HG03103 (cell line): ENCODE measurements around the gene EFNA2.
A peak's percentile ranks its signal among the peaks of the same experiment; 100 is the strongest.

Experiments
- ATAC-seq: cut with Tn5 transposase; IDR thresholded peaks from one replicate; pipeline ENCODE4 v1.9.1; 2021; ENCODE audit warnings: low read depth; ENCODE audit not compliant: unreplicated experiment

Gene EFNA2

GRCh38 chr19:1248786-1249297 lies 36.8 kb upstream of the EFNA2 start:
- peak; percentile 18 for ATAC-seq

DNA sequence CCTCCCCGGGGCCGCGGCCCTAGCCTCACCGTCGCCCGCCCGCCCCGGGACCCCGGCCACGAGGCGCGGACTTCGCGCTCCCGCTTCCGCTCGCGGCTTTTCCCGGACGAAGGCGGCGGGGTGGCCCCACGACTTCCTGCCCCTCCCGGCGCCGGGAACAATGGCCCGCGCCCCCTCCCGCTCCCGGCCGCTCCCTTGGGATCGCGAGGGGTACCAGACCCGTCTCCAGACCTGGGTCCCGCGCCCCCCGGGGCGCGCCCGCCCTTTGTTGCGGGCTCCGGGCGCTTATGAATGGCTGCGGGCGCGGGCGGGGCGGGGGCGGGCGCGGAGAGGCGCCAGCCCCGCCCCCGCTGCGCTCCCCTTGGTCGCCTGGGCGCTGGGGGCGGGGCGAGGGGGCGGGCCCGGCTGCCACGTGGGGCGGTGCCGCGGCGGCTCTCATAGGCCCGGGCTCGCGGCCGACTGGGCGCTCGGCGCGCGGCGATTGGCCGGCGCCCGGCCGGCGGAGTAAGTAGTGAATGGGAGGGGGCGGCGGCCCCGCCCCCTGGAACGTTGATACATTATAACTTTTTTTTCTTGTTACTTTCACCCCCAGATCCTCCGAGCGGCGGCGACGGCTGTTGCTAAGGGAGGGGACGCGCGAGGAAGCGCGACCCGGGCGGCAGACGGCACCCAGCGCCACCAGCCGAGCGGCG lies 36.2 kb upstream of the EFNA2 start:
- ATAC-seq: peak; percentile 37

GRCh38 chr19:1249990-1250436 lies 35.7 kb upstream of the EFNA2 start:
- no peak for ATAC-seq

- no peak for ATAC-seq
Measured at GRCh38 chr19:1250437-1251260, 35.0 kb upstream of the EFNA2 start.

- no peak for ATAC-seq
Measured at GRCh38 chr19:1251330-1252220, 34.1 kb upstream of the EFNA2 start.

GRCh38 chr19:1252221-1252820 lies 33.4 kb upstream of the EFNA2 start:
- ATAC-seq: no peak

DNA sequence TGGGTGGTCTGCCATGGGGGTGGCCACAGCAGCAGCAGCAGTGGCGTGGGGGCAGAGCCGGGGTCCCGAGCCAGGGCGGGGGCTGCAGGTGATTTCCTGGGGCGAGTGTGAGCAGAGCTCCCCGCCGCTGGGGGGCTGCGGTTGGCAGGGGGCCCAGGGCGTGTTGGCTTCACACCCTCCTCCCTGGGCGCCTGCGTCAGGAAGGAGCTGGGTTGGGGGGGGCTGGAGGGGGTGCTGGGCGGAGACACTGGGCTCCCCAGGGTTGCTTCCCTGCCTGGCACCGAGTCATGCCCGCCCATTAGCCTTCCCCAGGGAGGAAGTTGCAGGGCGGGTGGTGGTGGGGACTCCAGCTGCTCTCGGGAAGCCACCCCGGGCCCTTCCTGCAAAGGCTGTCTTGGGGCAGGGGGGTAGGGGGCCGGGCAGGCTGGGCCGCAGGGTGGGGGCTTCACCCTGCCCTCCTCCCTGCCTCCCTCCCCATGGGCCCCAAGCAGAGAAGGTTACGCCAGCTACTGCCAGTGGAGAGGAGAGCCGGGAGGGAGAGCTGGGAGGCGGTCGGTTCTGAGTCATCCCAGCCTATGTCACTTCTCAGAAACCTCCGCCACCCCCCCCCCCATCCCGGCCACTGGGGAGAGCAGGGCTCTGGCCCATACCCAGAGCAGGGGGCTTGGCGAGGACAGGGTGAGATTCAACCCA lies 32.7 kb upstream of the EFNA2 start:
- ATAC-seq: no peak

GRCh38 chr19:1253514-1254080 lies 32.1 kb upstream of the EFNA2 start:
- ATAC-seq: no peak

GRCh38 chr19:1254081-1254527 lies 31.6 kb upstream of the EFNA2 start:
- ATAC-seq: no peak

DNA sequence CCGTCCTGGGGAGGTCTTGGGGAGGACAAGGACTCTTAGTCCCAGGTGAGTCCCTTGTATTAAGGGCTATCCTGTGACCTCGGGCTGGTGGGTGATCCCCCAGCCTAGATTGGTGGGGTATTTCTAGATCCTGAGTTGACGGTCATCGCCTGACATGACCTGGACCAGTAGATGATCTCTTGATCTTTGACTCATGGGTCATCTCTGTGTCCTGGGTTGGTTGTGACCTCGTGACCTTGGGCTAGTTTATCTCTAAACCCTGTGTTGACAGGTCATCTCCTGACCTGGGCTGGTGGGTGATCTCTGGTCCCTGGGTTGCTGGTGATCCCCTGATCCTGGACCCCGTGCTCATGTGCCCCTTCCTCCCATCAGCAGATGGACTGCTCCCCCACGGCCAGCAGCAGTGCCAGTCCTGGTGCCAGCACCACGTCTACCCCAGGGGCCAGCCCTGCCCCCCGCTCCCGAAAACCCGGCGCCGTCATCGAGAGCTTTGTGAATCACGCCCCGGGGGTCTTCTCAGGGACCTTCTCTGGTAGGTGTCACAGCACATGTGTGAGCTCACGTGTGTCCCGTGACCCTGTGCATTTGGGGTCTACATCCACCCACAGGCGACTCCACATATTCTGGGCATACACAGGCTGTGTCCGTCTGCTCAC lies 31.0 kb upstream of the EFNA2 start:
- ATAC-seq: no peak

- no peak for ATAC-seq
Measured at GRCh38 chr19:1255186-1256161, 30.2 kb upstream of the EFNA2 start.

DNA sequence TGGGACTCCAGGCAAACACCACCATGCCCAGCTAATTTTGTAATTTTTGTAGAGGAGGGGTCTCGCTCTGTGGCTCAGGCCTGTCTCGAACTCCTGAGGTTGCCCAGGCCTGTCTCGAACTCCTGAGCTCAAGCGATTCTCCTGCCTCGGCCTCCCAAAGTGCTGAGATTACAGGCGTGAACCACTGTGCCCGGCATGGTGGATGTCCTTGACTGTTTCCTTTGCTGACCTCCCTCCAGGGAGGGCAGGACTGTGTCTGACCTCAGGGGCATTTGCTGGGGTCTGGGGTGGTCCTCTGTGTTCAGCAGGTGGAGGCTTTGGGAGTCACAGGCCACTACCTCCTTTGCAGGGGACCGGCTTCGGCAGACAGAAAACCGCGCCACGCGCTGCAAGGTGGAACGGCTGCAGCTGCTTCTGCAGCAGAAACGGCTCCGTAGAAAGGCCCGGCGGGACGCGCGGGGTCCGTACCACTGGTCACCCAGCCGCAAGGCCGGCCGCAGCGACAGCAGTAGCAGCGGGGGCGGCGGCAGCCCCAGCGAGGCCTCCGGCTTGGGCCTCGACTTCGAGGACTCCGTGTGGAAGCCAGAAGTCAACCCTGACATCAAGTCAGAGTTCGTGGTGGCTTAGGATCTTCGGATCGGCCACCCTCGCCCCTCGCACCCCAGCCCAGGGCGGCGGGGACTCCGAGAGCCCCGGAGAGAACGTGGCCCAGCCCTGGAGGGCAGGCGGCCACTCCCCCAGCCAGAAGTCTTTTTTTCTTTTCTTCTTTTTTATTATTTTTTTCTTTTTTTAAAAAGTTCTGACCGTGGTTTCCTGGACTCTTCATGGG lies 28.8 kb upstream of the EFNA2 start:
- ATAC-seq: no peak

DNA sequence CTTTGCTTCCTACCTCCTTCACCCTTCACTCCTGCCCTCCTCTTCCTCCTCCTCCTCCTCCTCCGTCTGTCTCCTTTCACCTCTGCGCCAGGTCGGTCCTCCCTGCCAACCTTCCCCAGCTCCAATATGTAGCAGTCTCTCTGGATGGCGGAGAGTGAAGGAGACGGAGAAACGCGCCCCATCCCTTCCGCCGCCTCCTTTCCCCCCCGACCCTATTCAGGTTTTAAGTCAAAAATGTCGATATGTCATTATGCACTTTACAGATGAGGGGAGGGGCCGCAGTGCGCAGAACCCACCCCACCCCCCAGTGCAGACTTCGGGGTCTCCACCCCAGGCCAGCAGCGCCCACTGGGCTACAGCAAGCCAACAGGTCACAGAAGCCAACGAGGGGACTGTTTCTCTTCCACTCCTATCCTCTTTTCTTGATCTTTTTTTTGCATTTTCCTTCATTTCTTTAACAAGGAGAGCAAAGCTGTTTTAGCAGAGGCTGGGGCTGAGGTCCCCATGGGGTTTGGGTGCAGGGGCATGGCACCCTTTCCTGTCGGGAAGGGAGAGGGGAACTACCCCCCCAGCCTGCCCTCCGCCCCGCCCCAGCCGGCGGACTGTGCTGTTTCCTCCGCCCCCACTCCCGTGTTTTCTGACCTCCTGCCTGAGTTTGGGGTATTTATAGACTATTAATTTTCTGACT lies 28.1 kb upstream of the EFNA2 start:
- ATAC-seq: no peak

GRCh38 chr19:1258163-1258492 lies 27.5 kb upstream of the EFNA2 start:
- ATAC-seq: no peak

- ATAC-seq: no peak
Measured at GRCh38 chr19:1258707-1259205, 26.9 kb upstream of the EFNA2 start.

DNA sequence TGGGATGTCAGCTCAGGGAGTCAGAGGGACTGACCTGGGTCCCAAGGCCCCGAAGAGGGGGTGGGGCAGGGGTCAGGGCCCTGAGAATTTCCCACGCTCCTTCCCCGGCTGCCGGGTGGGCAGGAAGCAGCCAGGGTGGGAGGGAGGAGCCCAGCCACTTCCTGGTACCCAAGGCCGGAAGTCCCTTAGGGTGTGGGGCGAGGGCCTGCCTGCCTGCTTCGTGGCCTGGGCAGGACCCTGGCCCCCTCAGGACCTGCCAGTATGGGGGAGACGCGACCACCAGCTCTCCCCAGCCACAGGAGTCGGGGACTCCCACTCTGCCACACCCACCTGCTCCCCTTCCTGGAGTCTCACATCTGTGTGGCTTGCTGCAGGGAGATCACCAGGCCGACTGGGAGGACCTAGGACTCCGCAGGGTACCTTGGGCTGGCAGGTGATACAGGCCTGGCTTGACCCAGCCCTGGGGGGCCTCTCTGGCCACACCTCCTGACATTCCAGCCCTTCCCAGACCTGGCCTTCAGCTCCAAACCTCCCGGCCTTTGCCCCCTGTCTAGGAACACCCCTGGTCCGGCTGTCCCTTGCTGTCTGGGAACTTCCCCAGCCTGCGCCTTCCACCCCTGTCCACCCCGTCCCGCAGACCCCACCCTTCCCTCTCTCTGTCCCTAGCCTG lies 26.3 kb upstream of the EFNA2 start:
- peak; percentile 29 for ATAC-seq
